Epithelial cell of umbilical artery (primary cell): ENCODE data around the gene CDC5L. TPM values are rescaled to one million over a fixed set of nuclear protein-coding genes. Genes with fewer than 3 reads are reported as not detected.

Experiments
- total RNA-seq: library from RNA; depleted of rRNA; stranded (reverse); fragments of >200 nt; gene quantifications from 2 replicates; pipeline ENCODE4 v1.2.3, GENCODE V29; 2014

Gene CDC5L
- 22.7 and 28.0 TPM in 2 replicates for total RNA-seq

DNA sequence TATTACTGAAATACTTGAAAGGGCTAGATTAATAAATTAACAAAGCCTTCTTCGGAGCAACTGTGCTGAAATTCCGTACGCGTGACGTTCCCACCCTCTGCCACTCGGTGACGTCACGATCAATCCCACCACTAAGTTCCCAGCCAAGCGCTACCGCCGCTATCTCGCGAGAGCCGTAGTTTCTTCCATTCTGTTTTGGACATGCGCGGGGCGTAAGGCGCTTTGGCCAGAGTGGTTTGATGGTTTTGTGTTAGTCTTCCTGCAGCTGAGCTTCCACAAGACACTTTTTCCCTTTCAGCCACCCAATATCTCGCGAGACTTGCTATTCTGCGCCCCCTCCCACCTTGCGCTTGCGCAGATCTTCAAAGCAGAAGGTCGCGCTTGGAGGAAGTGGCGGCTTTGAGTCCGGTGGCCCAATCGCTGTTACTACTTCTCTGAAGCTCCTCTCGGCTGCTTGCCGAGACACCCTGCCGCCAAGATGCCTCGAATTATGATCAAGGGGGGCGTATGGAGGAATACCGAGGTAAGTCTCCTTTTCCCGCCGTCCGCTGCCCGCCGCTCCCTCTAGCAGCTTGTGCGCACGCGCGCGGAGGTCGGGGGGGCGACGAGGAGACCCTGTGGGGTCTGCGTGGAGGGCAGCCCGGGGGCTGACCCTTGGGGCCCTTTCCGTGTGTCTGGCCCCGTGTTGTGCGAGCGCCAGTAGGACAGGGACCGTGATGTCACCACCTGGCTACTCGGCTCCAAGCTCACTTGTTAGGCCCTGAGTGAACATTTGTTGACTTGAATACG, at the start of gene CDC5L:
CDC5L (plus strand) TSS at position 361 of the 789 bp plus-strand sequence; CDS start at position 479, 118 bp downstream.

DNA sequence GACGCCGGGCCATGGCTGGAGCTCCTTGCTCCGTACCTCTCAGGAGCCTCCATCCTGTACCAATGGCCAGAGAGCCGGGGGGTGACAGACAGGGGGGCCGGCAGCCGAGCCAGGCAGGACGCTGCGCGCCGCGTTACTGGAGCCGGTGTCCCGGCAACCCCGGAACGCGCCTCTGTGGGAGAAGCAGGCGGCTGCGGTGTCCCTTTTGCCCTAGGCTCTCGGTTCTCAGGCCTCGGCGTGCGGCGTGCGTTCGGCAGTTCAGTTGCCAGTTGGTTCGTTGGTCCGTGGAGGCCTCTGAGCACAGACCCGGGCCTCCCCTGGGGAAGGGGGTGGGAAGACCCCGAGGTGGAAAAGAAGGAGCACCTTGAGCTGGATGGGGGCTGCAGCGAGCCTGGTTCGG, 45.0 kb upstream of the CDC5L start, which contains the start of gene SPATS1:
SPATS1 (plus strand) TSS at position 162 of the 400 bp plus-strand sequence. CDS start 446 bp downstream, outside the sequence.

Other genes starting within 250 kb of the CDC5L start
- 3.0 and 4.2 TPM in 2 replicates for gene CAPN11, start 228.9 kb upstream of the CDC5L start, total RNA-seq
- gene MYMX, start 170.8 kb upstream of the CDC5L start, total RNA-seq, result under 0.01 TPM in 1 of 2 replicates, not detected in the other
- 51.7 and 68.9 TPM in 2 replicates for gene SLC29A1, start 164.1 kb upstream of the CDC5L start, total RNA-seq
- 888 and 963 TPM in 2 replicates for gene HSP90AB1, start 140.6 kb upstream of the CDC5L start, total RNA-seq
- 47.3 and 59.8 TPM in 2 replicates for gene SLC35B2, start 130.2 kb upstream of the CDC5L start, total RNA-seq
- 10.4 and 28.7 TPM in 2 replicates for gene NFKBIE, start 122.2 kb upstream of the CDC5L start, total RNA-seq
- under 0.01 TPM in 1 of 2 replicates, not detected in the other for gene TMEM151B, start 117.3 kb upstream of the CDC5L start, total RNA-seq
- 17.9 and 21.7 TPM in 2 replicates for gene AARS2, start 74.4 kb upstream of the CDC5L start, total RNA-seq
- gene SPATS1, start 45.1 kb upstream of the CDC5L start, total RNA-seq, result not detected in 2 replicates